ENCODE data around the gene ODAD4. TPM values are rescaled to one million over a fixed set of nuclear protein-coding genes. Genes with fewer than 3 reads are reported as not detected.
"Not testable (repeated sequence)": the region's sequence is repeated elsewhere in the genome, so short reads cannot be mapped to it uniquely, and the experiment has no call there.

The ODAD4 gene
- total RNA-seq, 2 donors from 2014 or later, result 0.74 to 1.2 TPM

- intact Hi-C loops (cut with DNase I), result no loop called here
- DNase-seq (ENCODE audit: low spot score), result no peak
Observed at GRCh38 chr17:41910701-41911391, 19.6 kb upstream of the ODAD4 start.

GRCh38 chr17:41912925-41913324 lies 17.5 kb upstream of the ODAD4 start:
- DNase-seq (ENCODE audit: low spot score), result no peak
- intact Hi-C loops (cut with DNase I), result no loop called here

GRCh38 chr17:41913798-41914197 lies 16.6 kb upstream of the ODAD4 start:
- DNase-seq (ENCODE audit: low spot score), result no peak
- intact Hi-C loops (cut with DNase I), result no loop called here

GRCh38 chr17:41914358-41914766 lies 16.1 kb upstream of the ODAD4 start:
- peak; percentile 86 for DNase-seq (ENCODE audit: low spot score)
- intact Hi-C loops (cut with DNase I), result no loop called here

- intact Hi-C loops (cut with DNase I), result no loop called here
- DNase-seq (ENCODE audit: low spot score), result no peak
Observed at GRCh38 chr17:41915020-41915419, 15.4 kb upstream of the ODAD4 start.

- intact Hi-C loops (cut with DNase I), result no loop called here
- no peak for DNase-seq (ENCODE audit: low spot score)
Observed at GRCh38 chr17:41915566-41915965, 14.9 kb upstream of the ODAD4 start.

- intact Hi-C loops (cut with DNase I), result no loop called here
- DNase-seq (ENCODE audit: low spot score), result no peak
Observed at GRCh38 chr17:41917192-41917591, 13.2 kb upstream of the ODAD4 start.

- intact Hi-C loops (cut with DNase I), result no loop called here
- peak; percentile 90 for DNase-seq (ENCODE audit: low spot score)
Observed at GRCh38 chr17:41917679-41918313, 12.6 kb upstream of the ODAD4 start.

GRCh38 chr17:41918314-41919164 lies 11.9 kb upstream of the ODAD4 start, which contains the start of gene ACLY:
ACLY (minus strand) TSS chr17:41918951; CDS start chr17:41913873, 5,078 bp downstream.
- DNase-seq (ENCODE audit: low spot score), result peak; percentile 99
- intact Hi-C loops (cut with DNase I), result no loop called here

- peak; percentile 89 for DNase-seq (ENCODE audit: low spot score)
- intact Hi-C loops (cut with DNase I), result no loop called here
Observed at GRCh38 chr17:41919165-41919817, 11.1 kb upstream of the ODAD4 start.

- no peak for DNase-seq (ENCODE audit: low spot score)
- intact Hi-C loops (cut with DNase I), result no loop called here
Observed at GRCh38 chr17:41919840-41920579, 10.4 kb upstream of the ODAD4 start.

- intact Hi-C loops (cut with DNase I), result no loop called here
- DNase-seq (ENCODE audit: low spot score), result no peak
Observed at GRCh38 chr17:41920580-41920955, 9.8 kb upstream of the ODAD4 start.

GRCh38 chr17:41925991-41926590 lies 4.3 kb upstream of the ODAD4 start:
- intact Hi-C loops (cut with DNase I), result no loop called here
- no peak for DNase-seq (ENCODE audit: low spot score)

GRCh38 chr17:41928693-41929251 lies 1.6 kb upstream of the ODAD4 start:
- intact Hi-C loops (cut with DNase I), result no loop called here
- no peak for DNase-seq (ENCODE audit: low spot score)

GRCh38 chr17:41930833-41931156 lies 378 bp downstream of the ODAD4 start:
- intact Hi-C loops (cut with DNase I); DNase-seq (ENCODE audit: low spot score): not testable (repeated sequence)

GRCh38 chr17:41931715-41932114 lies 1.3 kb downstream of the ODAD4 start:
- DNase-seq (ENCODE audit: low spot score); intact Hi-C loops (cut with DNase I): not testable (repeated sequence)

- intact Hi-C loops (cut with DNase I), result no loop called here
Observed at GRCh38 chr17:41932816-41933389, 2.5 kb downstream of the ODAD4 start.

GRCh38 chr17:41935641-41936040 lies 5.2 kb downstream of the ODAD4 start:
- DNase-seq (ENCODE audit: low spot score), result no peak
- intact Hi-C loops (cut with DNase I), result no loop called here

More at GRCh38 chr17:41932816-41933389, 2.5 kb downstream of the ODAD4 start:
- no peak for DNase-seq (ENCODE audit: low spot score)
